HG02884 (cell line): ENCODE data around the gene XG.

Experiments used
- ATAC-seq: cut with Tn5 transposase; IDR thresholded peaks from one replicate; pipeline ENCODE4 v1.9.1; 2021; ENCODE audit warnings: mild to moderate bottlenecking, moderate library complexity; ENCODE audit not compliant: unreplicated experiment

Gene XG

GRCh38 chrX:2862404-2862803 lies 110.6 kb downstream of the XG start:
- no peak for ATAC-seq

- ATAC-seq, result no peak
Observed at GRCh38 chrX:2863646-2864045, 111.8 kb downstream of the XG start.
